ENCODE results near the gene RILPL1. TPM values are rescaled to one million over a fixed set of nuclear protein-coding genes. Genes with fewer than 3 reads are reported as not detected.
A peak's percentile ranks its signal among the peaks of the same experiment; 100 is the strongest.

RILPL1 gene
- total and polyA plus RNA-seq, 10 of the 15 experiments (the other 5 are each of a cell fraction or from before 2014, with no cell fraction given), result 0.05 to 0.61 (median 0.25) TPM

- TF ChIP-seq KDM1A (IDR thresholded peaks at IDR 0.05; ENCODE audit: borderline replicate concordance), result no peak
- TF ChIP-seq SREBF2 (IDR thresholded peaks at IDR 0.05; ENCODE audit: low read length), result no peak
- TF ChIP-seq, protein P1, sequence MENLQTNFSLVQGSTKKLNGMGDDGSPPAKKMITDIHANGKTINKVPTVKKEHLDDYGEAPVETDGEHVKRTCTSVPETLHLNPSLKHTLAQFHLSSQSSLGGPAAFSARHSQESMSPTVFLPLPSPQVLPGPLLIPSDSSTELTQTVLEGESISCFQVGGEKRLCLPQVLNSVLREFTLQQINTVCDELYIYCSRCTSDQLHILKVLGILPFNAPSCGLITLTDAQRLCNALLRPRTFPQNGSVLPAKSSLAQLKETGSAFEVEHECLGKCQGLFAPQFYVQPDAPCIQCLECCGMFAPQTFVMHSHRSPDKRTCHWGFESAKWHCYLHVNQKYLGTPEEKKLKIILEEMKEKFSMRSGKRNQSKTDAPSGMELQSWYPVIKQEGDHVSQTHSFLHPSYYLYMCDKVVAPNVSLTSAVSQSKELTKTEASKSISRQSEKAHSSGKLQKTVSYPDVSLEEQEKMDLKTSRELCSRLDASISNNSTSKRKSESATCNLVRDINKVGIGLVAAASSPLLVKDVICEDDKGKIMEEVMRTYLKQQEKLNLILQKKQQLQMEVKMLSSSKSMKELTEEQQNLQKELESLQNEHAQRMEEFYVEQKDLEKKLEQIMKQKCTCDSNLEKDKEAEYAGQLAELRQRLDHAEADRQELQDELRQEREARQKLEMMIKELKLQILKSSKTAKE (IDR thresholded peaks at IDR 0.05; ENCODE audit: low read depth, poor library complexity, severe bottlenecking), result peak; percentile 85
- no peak for TF ChIP-seq BCL11A (IDR thresholded peaks at IDR 0.05; ENCODE audit: low read depth, low read length)
- TF ChIP-seq ZBTB11 (CRISPR knock-in tag; IDR thresholded peaks at IDR 0.05), result no peak
- TF ChIP-seq CHD4 (IDR thresholded peaks at IDR 0.05), result no peak
- peak; percentile 73 for TF ChIP-seq SMAD5 (IDR thresholded peaks at IDR 0.05; ENCODE audit: low read depth)
- TF ChIP-seq, protein P2, sequence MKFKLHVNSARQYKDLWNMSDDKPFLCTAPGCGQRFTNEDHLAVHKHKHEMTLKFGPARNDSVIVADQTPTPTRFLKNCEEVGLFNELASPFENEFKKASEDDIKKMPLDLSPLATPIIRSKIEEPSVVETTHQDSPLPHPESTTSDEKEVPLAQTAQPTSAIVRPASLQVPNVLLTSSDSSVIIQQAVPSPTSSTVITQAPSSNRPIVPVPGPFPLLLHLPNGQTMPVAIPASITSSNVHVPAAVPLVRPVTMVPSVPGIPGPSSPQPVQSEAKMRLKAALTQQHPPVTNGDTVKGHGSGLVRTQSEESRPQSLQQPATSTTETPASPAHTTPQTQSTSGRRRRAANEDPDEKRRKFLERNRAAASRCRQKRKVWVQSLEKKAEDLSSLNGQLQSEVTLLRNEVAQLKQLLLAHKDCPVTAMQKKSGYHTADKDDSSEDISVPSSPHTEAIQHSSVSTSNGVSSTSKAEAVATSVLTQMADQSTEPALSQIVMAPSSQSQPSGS (IDR thresholded peaks at IDR 0.05; ENCODE audit: low read length), result no peak
- peak; percentile 17; the same call in 1 of the 2 replicates for TF ChIP-seq FOXM1 (IDR thresholded peaks at IDR 0.05; ENCODE audit: low read depth, low read length)
- TF ChIP-seq CBX3 (IDR thresholded peaks at IDR 0.05; ENCODE audit: borderline replicate concordance, low read depth), result no peak
- TF ChIP-seq NBN (IDR thresholded peaks at IDR 0.05), result peak; percentile 89; the same call in 1 of the 2 replicates
- TF ChIP-seq RFX5 (IDR thresholded peaks at IDR 0.05; ENCODE audit: low read depth, low read length), result no peak
- TF ChIP-seq, protein P3, sequence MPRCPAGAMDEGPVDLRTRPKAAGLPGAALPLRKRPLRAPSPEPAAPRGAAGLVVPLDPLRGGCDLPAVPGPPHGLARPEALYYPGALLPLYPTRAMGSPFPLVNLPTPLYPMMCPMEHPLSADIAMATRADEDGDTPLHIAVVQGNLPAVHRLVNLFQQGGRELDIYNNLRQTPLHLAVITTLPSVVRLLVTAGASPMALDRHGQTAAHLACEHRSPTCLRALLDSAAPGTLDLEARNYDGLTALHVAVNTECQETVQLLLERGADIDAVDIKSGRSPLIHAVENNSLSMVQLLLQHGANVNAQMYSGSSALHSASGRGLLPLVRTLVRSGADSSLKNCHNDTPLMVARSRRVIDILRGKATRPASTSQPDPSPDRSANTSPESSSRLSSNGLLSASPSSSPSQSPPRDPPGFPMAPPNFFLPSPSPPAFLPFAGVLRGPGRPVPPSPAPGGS (IDR thresholded peaks at IDR 0.05; ENCODE audit: borderline replicate concordance, insufficient read depth, low read depth, low read length, poor library complexity, severe bottlenecking), result no peak
- no peak for TF ChIP-seq PBX3 (IDR thresholded peaks at IDR 0.05; ENCODE audit: insufficient replicate concordance, low read depth, low read length)
- TF ChIP-seq BMI1 (IDR thresholded peaks at IDR 0.05; ENCODE audit: borderline replicate concordance), result no peak
- no peak for TF ChIP-seq SUZ12 (IDR thresholded peaks at IDR 0.05; ENCODE audit: unreplicated experiment)
- TF ChIP-seq FOS (IDR thresholded peaks at IDR 0.05; ENCODE audit: borderline replicate concordance, extremely low read depth, insufficient read length), result no peak
- no peak; the same call in 1 of the 2 replicates for TF ChIP-seq SIN3A (IDR thresholded peaks at IDR 0.05; ENCODE audit: low read depth, low read length)
- no peak for TF ChIP-seq POLR2AphosphoS2 (IDR thresholded peaks at IDR 0.05; ENCODE audit: low read depth, low read length)
- TF ChIP-seq GABPA (IDR thresholded peaks at IDR 0.05; ENCODE audit: low read depth), result peak; percentile 75
- peak; percentile 11 for TF ChIP-seq SP1 (IDR thresholded peaks at IDR 0.05; ENCODE audit: low read depth, low read length)
Measured at GRCh38 chr12:123457980-123458779, 75.3 kb downstream of the RILPL1 start, which contains the start of gene SNRNP35 (continued).

Data from GM12878 (cell line).